T-helper 1 cell treated with Interleukin-12 subunit alpha and Interleukin-12 subunit beta and Interleukin-4 antibody, amounts not matched to agents 30 μg/mL and 1 μg/mL, for 36 hours (primary cell): ENCODE data around the gene TEX35.

Experiments used
- H3K27ac Mint-ChIP-seq: one replicate; pipeline ENCODE4 v1.8.0; 2021; ENCODE audit warnings: mild to moderate bottlenecking, mixed read lengths
- H3K27me3 Mint-ChIP-seq: one replicate; pipeline ENCODE4 v1.8.0; 2021; ENCODE audit warnings: low read depth, mixed read lengths
- H3K36me3 Mint-ChIP-seq: one replicate; pipeline ENCODE4 v1.8.0; 2021; ENCODE audit warnings: low read depth, mixed read lengths
- H3K4me1 Mint-ChIP-seq: one replicate; pipeline ENCODE4 v1.8.0; 2021; ENCODE audit warnings: low read depth, mixed read lengths
- H3K4me3 Mint-ChIP-seq: one replicate; pipeline ENCODE4 v1.8.0; 2021; ENCODE audit warnings: mild to moderate bottlenecking, moderate library complexity, mixed read lengths
- H3K9me3 Mint-ChIP-seq: one replicate; pipeline ENCODE4 v1.8.0; 2021; ENCODE audit warnings: mixed read lengths

The TEX35 gene

GRCh38 chr1:178488393-178488792 lies 24.5 kb upstream of the TEX35 start:
- Mint-ChIP-seq H3K27ac (no peak overlapping the region), H3K27me3 (peaks cover 10% of the 10 kb centered on the region), H3K9me3 (no peaks in the 10 kb centered on the region), H3K36me3 (no peaks in the 10 kb centered on the region), H3K4me3 (no peak overlapping the region), H3K4me1 (no peaks in the 10 kb centered on the region)

- Mint-ChIP-seq H3K36me3 (no peaks in the 10 kb centered on the region), H3K4me3 (no peak overlapping the region), H3K4me1 (no peaks in the 10 kb centered on the region), H3K27ac (no peak overlapping the region), H3K27me3 (peaks cover 10% of the 10 kb centered on the region), H3K9me3 (no peaks in the 10 kb centered on the region)
Measured at GRCh38 chr1:178489399-178489798, 23.5 kb upstream of the TEX35 start.

GRCh38 chr1:178490136-178490535 lies 22.8 kb upstream of the TEX35 start:
- Mint-ChIP-seq H3K4me1 (no peaks in the 10 kb centered on the region), H3K9me3 (no peaks in the 10 kb centered on the region), H3K36me3 (no peaks in the 10 kb centered on the region), H3K4me3 (no peak overlapping the region), H3K27ac (no peak overlapping the region), H3K27me3 (peaks cover 10% of the 10 kb centered on the region)

GRCh38 chr1:178490967-178491366 lies 21.9 kb upstream of the TEX35 start:
- Mint-ChIP-seq H3K4me3 (no peak overlapping the region), H3K27ac (no peak overlapping the region), H3K9me3 (no peaks in the 10 kb centered on the region), H3K36me3 (no peaks in the 10 kb centered on the region), H3K27me3 (peaks cover 7% of the 10 kb centered on the region), H3K4me1 (no peaks in the 10 kb centered on the region)

GRCh38 chr1:178491721-178492120 lies 21.2 kb upstream of the TEX35 start:
- H3K27ac Mint-ChIP-seq = no peak overlapping the region
- no peaks in the 10 kb centered on the region for H3K9me3 Mint-ChIP-seq
- H3K36me3 Mint-ChIP-seq = no peaks in the 10 kb centered on the region
- peaks cover 7% of the 10 kb centered on the region for H3K27me3 Mint-ChIP-seq
- no peak overlapping the region for H3K4me3 Mint-ChIP-seq
- no peaks in the 10 kb centered on the region for H3K4me1 Mint-ChIP-seq

- no peak overlapping the region for H3K4me3 Mint-ChIP-seq
- no peaks in the 10 kb centered on the region for H3K4me1 Mint-ChIP-seq
- no peak overlapping the region for H3K27ac Mint-ChIP-seq
- no peaks in the 10 kb centered on the region for H3K36me3 Mint-ChIP-seq
- peaks cover 6% of the 10 kb centered on the region for H3K27me3 Mint-ChIP-seq
- no peaks in the 10 kb centered on the region for H3K9me3 Mint-ChIP-seq
Measured at GRCh38 chr1:178492341-178492740, 20.6 kb upstream of the TEX35 start.

- Mint-ChIP-seq H3K4me1 (no peaks in the 10 kb centered on the region), H3K36me3 (no peaks in the 10 kb centered on the region), H3K9me3 (no peaks in the 10 kb centered on the region), H3K27me3 (peaks cover 3% of the 10 kb centered on the region), H3K27ac (no peak overlapping the region), H3K4me3 (no peak overlapping the region)
Measured at GRCh38 chr1:178493301-178493741, 19.6 kb upstream of the TEX35 start.

- H3K9me3 Mint-ChIP-seq = no peaks in the 10 kb centered on the region
- no peaks in the 10 kb centered on the region for H3K4me1 Mint-ChIP-seq
- H3K4me3 Mint-ChIP-seq = no peak overlapping the region
- no peaks in the 10 kb centered on the region for H3K36me3 Mint-ChIP-seq
- H3K27me3 Mint-ChIP-seq = no peaks in the 10 kb centered on the region
- no peak overlapping the region for H3K27ac Mint-ChIP-seq
Measured at GRCh38 chr1:178494569-178494971, 18.3 kb upstream of the TEX35 start.

- Mint-ChIP-seq H3K27ac (no peak overlapping the region), H3K27me3 (no peaks in the 10 kb centered on the region), H3K36me3 (no peaks in the 10 kb centered on the region), H3K9me3 (no peaks in the 10 kb centered on the region), H3K4me3 (no peak overlapping the region), H3K4me1 (no peaks in the 10 kb centered on the region)
Measured at GRCh38 chr1:178495158-178495557, 17.8 kb upstream of the TEX35 start.

- Mint-ChIP-seq H3K36me3 (no peaks in the 10 kb centered on the region), H3K27me3 (no peaks in the 10 kb centered on the region), H3K4me1 (no peaks in the 10 kb centered on the region), H3K4me3 (no peak overlapping the region), H3K9me3 (no peaks in the 10 kb centered on the region), H3K27ac (no peak overlapping the region)
Measured at GRCh38 chr1:178495741-178496409, 17.0 kb upstream of the TEX35 start.

- H3K36me3 Mint-ChIP-seq = no peaks in the 10 kb centered on the region
Measured at GRCh38 chr1:178496410-178497135, 16.3 kb upstream of the TEX35 start, which contains the start of gene CLEC20A. TSS of gene CLEC20A (minus strand) at chr1:178496964. CDS start at chr1:178496939, 25 bp downstream.

GRCh38 chr1:178497903-178498478 lies 14.9 kb upstream of the TEX35 start:
- H3K36me3 Mint-ChIP-seq = no peaks in the 10 kb centered on the region
- no peak overlapping the region for H3K4me3 Mint-ChIP-seq
- H3K9me3 Mint-ChIP-seq = no peaks in the 10 kb centered on the region
- no peak overlapping the region for H3K27ac Mint-ChIP-seq
- no peaks in the 10 kb centered on the region for H3K4me1 Mint-ChIP-seq
- H3K27me3 Mint-ChIP-seq = no peaks in the 10 kb centered on the region

More at GRCh38 chr1:178496410-178497135, 16.3 kb upstream of the TEX35 start, which contains the start of gene CLEC20A:
- Mint-ChIP-seq H3K4me3 (no peak within 1 kb of the TSS), H3K9me3 (no peaks in the 10 kb centered on the region), H3K4me1 (no peaks in the 10 kb centered on the region), H3K27ac (no peak within 1 kb of the TSS), H3K27me3 (no peaks in the 10 kb centered on the region)

- no peak overlapping the region for H3K4me3 Mint-ChIP-seq
- no peaks in the 10 kb centered on the region for H3K27me3 Mint-ChIP-seq
- no peaks in the 10 kb centered on the region for H3K36me3 Mint-ChIP-seq
- H3K4me1 Mint-ChIP-seq = no peaks in the 10 kb centered on the region
- no peak overlapping the region for H3K27ac Mint-ChIP-seq
- H3K9me3 Mint-ChIP-seq = no peaks in the 10 kb centered on the region
Measured at GRCh38 chr1:178498896-178499675, 13.8 kb upstream of the TEX35 start.

GRCh38 chr1:178500091-178500770 lies 12.7 kb upstream of the TEX35 start:
- Mint-ChIP-seq H3K4me1 (no peaks in the 10 kb centered on the region), H3K9me3 (no peaks in the 10 kb centered on the region), H3K27ac (no peak overlapping the region), H3K36me3 (no peaks in the 10 kb centered on the region), H3K4me3 (no peak overlapping the region), H3K27me3 (no peaks in the 10 kb centered on the region)
